Common myeloid progenitor, CD34-positive (primary cell): ENCODE data around the gene ITSN1.

Experiments
- CTCF ChIA-PET: fragments of 350-600 bp; sonication (Branson Sonifier 250); formaldehyde crosslinking; loops from one replicate; lab custom pipeline; 2021; ENCODE audit warnings: antibody characterized with exemption; lab: Charles Lee
- POLR2A ChIA-PET: fragments of 350-600 bp; sonication (Branson Sonifier 250); formaldehyde crosslinking; loops from one replicate; lab custom pipeline; 2021; ENCODE audit warnings: antibody characterized with exemption; lab: Charles Lee
- DNase-seq, 3 donors: peaks; one replicate each; pipeline versions ENCODE4 v3.0.0 to v3.0.0-alpha.2; 2013
- H3K27ac ChIP-seq, 2 experiments: 1 replicate in 1 of 2; 2 replicates in 1 of 2; pipeline ENCODE4 v1.7.0; 2013; ENCODE audit warnings: inconsistent platforms in 2 of 2, low read length in 2 of 2, mild to moderate bottlenecking in 2 of 2, low read depth in 1 of 2, moderate library complexity in 1 of 2; ENCODE audit not compliant: severe bottlenecking in 2 of 2, insufficient read depth in 1 of 2, poor library complexity in 1 of 2
- H3K27me3 ChIP-seq, 5 experiments: replicated peaks in 2 of 5; 1 replicate in 3 of 5; 2 replicates in 2 of 5; pipeline versions ENCODE4 v1.6.1 to v1.7.0; 2013; ENCODE audit warnings: low read length in 4 of 5, mild to moderate bottlenecking in 2 of 5, moderate library complexity in 2 of 5, inconsistent platforms in 1 of 5; ENCODE audit not compliant: insufficient read depth in 5 of 5, control insufficient read depth in 4 of 5
- H3K36me3 ChIP-seq, 4 experiments: 1 replicate in 2 of 4; 2 replicates in 2 of 4; pipeline versions ENCODE4 v1.6.1 to v1.7.0; 2013; ENCODE audit warnings: low read length in 3 of 4, control low read depth in 1 of 4, mild to moderate bottlenecking in 1 of 4; ENCODE audit not compliant: control insufficient read depth in 4 of 4, insufficient read depth in 4 of 4
- H3K4me1 ChIP-seq, 4 experiments: 1 replicate in 3 of 4; 2 replicates in 1 of 4; pipeline versions ENCODE4 v1.6.1 to v1.7.1; 2013; ENCODE audit warnings: low read length in 3 of 4, mild to moderate bottlenecking in 3 of 4, control low read depth in 1 of 4, inconsistent platforms in 1 of 4, moderate library complexity in 1 of 4; ENCODE audit not compliant: control insufficient read depth in 4 of 4, insufficient read depth in 4 of 4; ENCODE audit errors: control extremely low read depth in 1 of 4
- H3K4me3 ChIP-seq, 7 experiments: 1 replicate in 4 of 7; 2 replicates in 3 of 7; pipeline versions ENCODE4 v1.5.1 to v1.7.0; 2013; ENCODE audit warnings: mild to moderate bottlenecking in 7 of 7, low read length in 6 of 7, moderate library complexity in 6 of 7, inconsistent platforms in 2 of 7, low read depth in 2 of 7, control low read depth in 1 of 7; ENCODE audit not compliant: insufficient read depth in 4 of 7, control insufficient read depth in 1 of 7; ENCODE audit errors: extremely low read depth in 1 of 7
- H3K9me3 ChIP-seq, 5 experiments: 1 replicate in 4 of 5; 2 replicates in 1 of 5; pipeline versions ENCODE4 v1.6.1 to v1.7.1; 2013; ENCODE audit warnings: low read length in 4 of 5, mild to moderate bottlenecking in 2 of 5, inconsistent platforms in 1 of 5, low read depth in 1 of 5, moderate library complexity in 1 of 5; ENCODE audit not compliant: control insufficient read depth in 4 of 5, insufficient read depth in 2 of 5; ENCODE audit errors: control extremely low read depth in 1 of 5
- WGBS: methylation state at CpG from one replicate; pipeline ENCODE4 v1.1.5; 2013; ENCODE audit not compliant: insufficient coverage; 5-methylcytosine and 5-hydroxymethylcytosine counted together

Gene ITSN1

DNA sequence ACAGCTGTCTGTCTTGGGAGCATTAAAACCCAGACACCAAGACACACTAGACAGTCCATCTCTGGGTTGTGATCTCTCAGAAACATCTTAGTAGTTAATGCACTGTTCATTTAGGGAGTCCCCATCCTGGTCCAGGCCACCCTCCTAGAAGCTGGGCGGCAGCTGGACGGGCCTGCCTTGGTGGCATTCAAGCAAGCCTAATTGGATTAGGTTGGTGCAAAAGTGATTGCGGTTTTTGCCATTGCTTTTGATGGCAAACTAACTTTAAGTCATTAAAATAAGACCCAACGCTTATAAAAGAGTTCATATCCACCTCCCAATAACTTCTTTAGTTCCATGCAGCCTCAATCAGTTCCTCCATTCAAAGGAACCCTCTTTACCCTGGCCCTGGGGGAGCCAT lies 251.6 kb downstream of the ITSN1 start:
- no peak overlapping the region for H3K4me3 ChIP-seq
- POLR2A ChIA-PET: no interaction called here
- WGBS: 100% methylated on average over 1 of the region's 4 CpGs
- H3K27ac ChIP-seq: no peak overlapping the region
- no peaks in the 10 kb centered on the region for H3K36me3 ChIP-seq
- no peaks in the 10 kb centered on the region for H3K9me3 ChIP-seq
- no peak for DNase-seq
- CTCF ChIA-PET: interaction anchor here (1.1 to 3.4 kb wide), 3 partner anchors 14 to 347 kb away, joined by 3 to 14 read pairs (median 3); no protein-coding TSS in a partner anchor
- peaks cover 0 to 14% (median 12%) of the 10 kb centered on the region in 4 experiments for H3K4me1 ChIP-seq
- H3K27me3 ChIP-seq: no peaks in the 10 kb centered on the region

- ChIA-PET CTCF (interaction anchor here (0.6 to 3.4 kb wide), 5 partner anchors 9 to 381 kb away, joined by 3 to 14 read pairs (median 3); partner anchors contain the start of gene ITSN1), POLR2A (no interaction called here)
- H3K9me3 ChIP-seq: no peaks in the 10 kb centered on the region
- DNase-seq: peak; percentile 86 to 93 (median 91)
- no peaks in the 10 kb centered on the region for H3K36me3 ChIP-seq
- H3K27ac ChIP-seq: peak overlapping the region in 1 of 2 experiments; percentile 25
- peaks cover 0 to 17% (median 13%) of the 10 kb centered on the region in 4 experiments for H3K4me1 ChIP-seq
- H3K4me3 ChIP-seq: peak overlapping the region; percentile 1 to 79 (median 50)
- 6% methylated on average over 16 of the region's 20 CpGs for WGBS
- no peaks in the 10 kb centered on the region for H3K27me3 ChIP-seq
Measured at GRCh38 chr21:33894736-33895288, 252.5 kb downstream of the ITSN1 start.

DNA sequence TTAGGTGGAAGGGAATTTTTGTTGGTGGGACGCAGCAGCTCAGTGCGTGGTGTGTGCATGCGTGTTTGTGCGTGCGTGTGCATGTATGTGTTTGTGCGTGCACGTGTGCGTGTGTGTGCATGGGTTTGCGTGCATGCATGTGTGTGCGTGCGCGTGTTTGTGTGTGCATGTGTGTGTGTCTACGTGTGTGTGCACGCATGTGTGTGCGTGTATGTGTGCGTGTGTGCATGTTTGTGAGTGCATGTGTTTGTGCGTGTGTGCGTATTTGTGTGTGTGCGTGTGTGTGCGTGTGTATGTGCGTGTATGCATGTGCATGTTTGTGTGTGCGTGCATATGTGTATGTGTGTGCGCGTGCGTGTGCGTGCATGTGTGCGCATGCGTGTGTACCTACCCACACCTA lies 253.1 kb downstream of the ITSN1 start:
- ChIA-PET CTCF (interaction anchor here (0.6 to 3.4 kb wide), 4 partner anchors 9 to 382 kb away, joined by 3 to 14 read pairs (median 4); partner anchors contain the start of gene ITSN1), POLR2A (no interaction called here)
- no peaks in the 10 kb centered on the region for H3K27me3 ChIP-seq
- no peaks in the 10 kb centered on the region for H3K36me3 ChIP-seq
- H3K4me3 ChIP-seq: peak overlapping the region in 3 of 7 experiments; percentile 50 to 79 (median 61)
- DNase-seq: peak in 2 of 3 donors; percentile 18 to 43
- H3K27ac ChIP-seq: no peak overlapping the region
- WGBS: 95% methylated on average over 23 of the region's 28 CpGs
- H3K9me3 ChIP-seq: no peaks in the 10 kb centered on the region
- peaks cover 0 to 21% (median 14%) of the 10 kb centered on the region in 4 experiments for H3K4me1 ChIP-seq

- 72% methylated on average over 4 of the region's 6 CpGs for WGBS
Measured at GRCh38 chr21:33896691-33897090, 254.4 kb downstream of the ITSN1 start.

GRCh38 chr21:33897098-33897497 lies 254.8 kb downstream of the ITSN1 start:
- Histone ChIP-seq H3K4me3 (no peak overlapping the region), H3K36me3 (peaks cover 2 to 9% (median 6%) of the 10 kb centered on the region in 4 experiments), H3K27ac (no peak overlapping the region), H3K27me3 (no peaks in the 10 kb centered on the region), H3K4me1 (peaks cover 0 to 21% (median 14%) of the 10 kb centered on the region in 4 experiments), H3K9me3 (no peaks in the 10 kb centered on the region)
- no peak for DNase-seq
- 100% methylated on average over 2 of the region's 5 CpGs for WGBS
- POLR2A ChIA-PET: no interaction called here
- CTCF ChIA-PET: interaction anchor here (0.7 kb wide), 1 partner anchor 10 kb away, joined by 3 read pairs; no protein-coding TSS in a partner anchor

More at GRCh38 chr21:33896691-33897090, 254.4 kb downstream of the ITSN1 start:
- Histone ChIP-seq H3K9me3 (no peaks in the 10 kb centered on the region), H3K27ac (no peak overlapping the region), H3K4me1 (peaks cover 0 to 21% (median 14%) of the 10 kb centered on the region in 4 experiments), H3K4me3 (no peak overlapping the region), H3K27me3 (no peaks in the 10 kb centered on the region), H3K36me3 (peaks cover under 1 to 5% (median 4%) of the 10 kb centered on the region in 4 experiments)
- ChIA-PET CTCF (interaction anchor here (0.5 to 0.6 kb wide), 2 partner anchors 196 to 220 kb away, joined by 3 to 4 read pairs; no protein-coding TSS in a partner anchor), POLR2A (no interaction called here)
- peak in 2 of 3 donors; percentile 35 to 50 for DNase-seq

- POLR2A ChIA-PET: no interaction called here
- WGBS: 92% methylated on average over 2 of the region's 3 CpGs
Measured at GRCh38 chr21:33897739-33898138, 255.4 kb downstream of the ITSN1 start.

GRCh38 chr21:33898586-33898985 lies 256.3 kb downstream of the ITSN1 start:
- no peak overlapping the region for H3K27ac ChIP-seq
- no peaks in the 10 kb centered on the region for H3K27me3 ChIP-seq
- H3K4me3 ChIP-seq: no peak overlapping the region
- H3K36me3 ChIP-seq: peaks cover 4 to 24% (median 19%) of the 10 kb centered on the region in 4 experiments
- H3K4me1 ChIP-seq: peaks cover 0 to 21% (median 14%) of the 10 kb centered on the region in 4 experiments
- DNase-seq: no peak
- WGBS: 96% methylated on average over 3 of the region's 3 CpGs
- CTCF ChIA-PET: interaction anchor here (1.1 to 1.9 kb wide), 2 partner anchors 16 to 25 kb away, joined by 3 to 8 read pairs; no protein-coding TSS in a partner anchor
- POLR2A ChIA-PET: no interaction called here
- H3K9me3 ChIP-seq: no peaks in the 10 kb centered on the region

More at GRCh38 chr21:33897739-33898138, 255.4 kb downstream of the ITSN1 start:
- H3K9me3 ChIP-seq: no peaks in the 10 kb centered on the region
- DNase-seq: no peak
- no peak overlapping the region for H3K27ac ChIP-seq
- H3K27me3 ChIP-seq: no peaks in the 10 kb centered on the region
- H3K4me1 ChIP-seq: peaks cover 0 to 21% (median 14%) of the 10 kb centered on the region in 4 experiments
- H3K4me3 ChIP-seq: no peak overlapping the region
- H3K36me3 ChIP-seq: peaks cover 4 to 16% (median 11%) of the 10 kb centered on the region in 4 experiments
- CTCF ChIA-PET: interaction anchor here (0.7 kb wide), 1 partner anchor 9 kb away, joined by 3 read pairs; no protein-coding TSS in a partner anchor
